ENCODE data around the gene PIK3IP1.

The PIK3IP1 gene, protein sequence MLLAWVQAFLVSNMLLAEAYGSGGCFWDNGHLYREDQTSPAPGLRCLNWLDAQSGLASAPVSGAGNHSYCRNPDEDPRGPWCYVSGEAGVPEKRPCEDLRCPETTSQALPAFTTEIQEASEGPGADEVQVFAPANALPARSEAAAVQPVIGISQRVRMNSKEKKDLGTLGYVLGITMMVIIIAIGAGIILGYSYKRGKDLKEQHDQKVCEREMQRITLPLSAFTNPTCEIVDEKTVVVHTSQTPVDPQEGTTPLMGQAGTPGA

DNA sequence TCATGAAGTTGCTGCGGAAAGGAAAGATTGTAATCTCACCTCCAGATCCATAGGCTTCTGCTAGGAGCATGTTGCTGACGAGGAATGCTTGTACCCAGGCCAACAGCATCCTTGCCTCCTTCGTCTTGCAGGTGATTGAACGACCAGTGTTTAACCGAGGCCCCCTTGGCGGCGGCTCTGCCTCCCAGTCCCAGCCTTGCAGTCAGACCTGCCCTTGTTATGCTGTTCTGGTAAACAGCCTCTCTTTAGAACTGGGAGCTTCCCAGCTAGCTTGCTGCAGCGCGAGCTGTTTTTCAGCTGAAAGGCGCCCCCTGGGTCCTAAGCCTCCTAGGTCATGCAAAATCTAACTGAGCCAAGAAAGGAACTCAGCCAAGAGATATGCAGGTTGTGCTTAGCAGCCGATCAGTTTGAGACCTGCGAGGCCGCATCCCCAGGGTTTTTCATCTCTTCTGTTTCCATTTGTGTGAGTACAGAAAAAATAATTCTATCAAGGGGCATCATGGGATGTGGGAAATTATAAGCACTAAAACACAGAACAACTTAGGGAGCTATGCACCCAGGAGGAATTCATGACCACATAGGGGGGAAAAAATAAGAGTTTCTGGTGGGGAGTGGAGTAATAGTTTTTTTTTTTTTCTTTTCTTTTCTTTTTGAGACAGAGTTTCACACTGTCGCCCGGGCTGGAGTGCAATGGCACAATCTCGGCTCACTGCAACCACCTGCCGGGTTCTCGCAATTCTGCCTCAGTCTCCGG lies at the start of gene PIK3IP1:
PIK3IP1 (minus strand) TSS at position 253 of the 754 bp plus-strand sequence; CDS start at position 109, 144 bp downstream.
- Histone ChIP-seq H2AFZ (ENCODE audit: low read depth, low read length, severe bottlenecking) (peak within 1 kb of the TSS; percentile 23), H3K9me3 (ENCODE audit: insufficient read depth, low read length) (no peaks in the 10 kb centered on the region), H3K79me2 (ENCODE audit: insufficient read depth, low read length) (no peaks in the 10 kb centered on the region), H3K4me3 (ENCODE audit: insufficient read depth, low read length, poor library complexity, severe bottlenecking) (peak within 1 kb of the TSS; percentile 53), H3K9me2 (replicated peaks; ENCODE audit: insufficient read depth, low read length) (no peaks in the 10 kb centered on the region), H3K27ac (ENCODE audit: low read depth, low read length) (peak within 1 kb of the TSS; percentile 97), H3K27me3 (ENCODE audit: low read length) (no peaks in the 10 kb centered on the region), H3K9ac (ENCODE audit: low read length) (peak within 1 kb of the TSS; percentile 75), H4K20me1 (ENCODE audit: low read depth, low read length) (no peaks in the 10 kb centered on the region), H3F3A (ENCODE audit: insufficient read depth) (peaks cover 45% of the 10 kb centered on the region), H3K36me3 (ENCODE audit: low read length) (no peaks in the 10 kb centered on the region), H3K4me2 (ENCODE audit: low read depth, low read length, poor library complexity, severe bottlenecking) (peak within 1 kb of the TSS; percentile 100)
- TF ChIP-seq EZH2phosphoT487 (conservative IDR thresholded peaks at IDR 0.05; ENCODE audit: low read length) (no peak), CTCF (IDR thresholded peaks at IDR 0.05; ENCODE audit: insufficient read depth, low read length, poor library complexity, severe bottlenecking) (peak; percentile 66)

- 0 out of 2 replicates have a peak, but pooled peaks cover 10% of the 10 kb centered on the region for H3F3A ChIP-seq (ENCODE audit: insufficient read depth)
- H3K27ac ChIP-seq (ENCODE audit: low read depth, low read length), result no peak overlapping the region
- no peak overlapping the region for H2AFZ ChIP-seq (ENCODE audit: low read depth, low read length, severe bottlenecking)
- no peaks in the 10 kb centered on the region for H3K9me2 ChIP-seq (replicated peaks; ENCODE audit: insufficient read depth, low read length)
- H3K4me2 ChIP-seq (ENCODE audit: low read depth, low read length, poor library complexity, severe bottlenecking), result no peak overlapping the region
- no peaks in the 10 kb centered on the region for H4K20me1 ChIP-seq (ENCODE audit: low read depth, low read length)
- no peak overlapping the region for H3K4me3 ChIP-seq (ENCODE audit: insufficient read depth, low read length, poor library complexity, severe bottlenecking)
- no peaks in the 10 kb centered on the region for H3K36me3 ChIP-seq (ENCODE audit: low read length)
- H3K27me3 ChIP-seq (ENCODE audit: low read length), result no peaks in the 10 kb centered on the region
- TF ChIP-seq CTCF (IDR thresholded peaks at IDR 0.05; ENCODE audit: insufficient read depth, low read length, poor library complexity, severe bottlenecking), result no peak
- TF ChIP-seq EZH2phosphoT487 (conservative IDR thresholded peaks at IDR 0.05; ENCODE audit: low read length), result no peak
- H3K9ac ChIP-seq (ENCODE audit: low read length), result no peak overlapping the region
- no peaks in the 10 kb centered on the region for H3K9me3 ChIP-seq (ENCODE audit: insufficient read depth, low read length)
- H3K79me2 ChIP-seq (ENCODE audit: insufficient read depth, low read length), result peaks cover 54% of the 10 kb centered on the region
Observed at GRCh38 chr22:31341386-31342088, 49.2 kb upstream of the PIK3IP1 start.

DNA sequence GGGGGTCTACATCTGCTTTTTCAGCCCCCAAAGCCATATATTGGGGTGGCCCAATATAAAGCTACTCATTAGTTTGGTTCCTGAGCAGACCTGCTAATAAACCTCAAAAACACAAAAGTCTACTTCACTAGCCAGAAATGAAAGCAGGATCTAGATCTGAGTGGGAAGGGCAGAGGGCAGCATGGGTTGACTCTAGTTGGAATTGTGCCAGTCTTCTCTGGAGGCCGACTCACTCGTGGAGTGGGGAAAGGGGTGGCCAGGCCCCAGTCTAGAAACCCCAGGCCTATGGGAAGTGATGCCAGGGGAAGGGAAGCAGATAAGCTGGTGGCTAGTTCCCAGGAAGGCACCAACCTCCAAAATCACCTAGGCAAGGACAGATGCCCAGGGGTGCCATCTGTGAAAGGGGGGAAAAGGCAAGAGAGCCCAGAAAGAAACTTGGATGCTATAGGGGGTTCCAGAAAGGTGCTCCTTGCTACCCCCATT lies 48.5 kb upstream of the PIK3IP1 start:
- H3K36me3 ChIP-seq (ENCODE audit: low read length), result no peaks in the 10 kb centered on the region
- H3K9ac ChIP-seq (ENCODE audit: low read length), result no peak overlapping the region
- no peaks in the 10 kb centered on the region for H3K27me3 ChIP-seq (ENCODE audit: low read length)
- H4K20me1 ChIP-seq (ENCODE audit: low read depth, low read length), result no peaks in the 10 kb centered on the region
- H2AFZ ChIP-seq (ENCODE audit: low read depth, low read length, severe bottlenecking), result no peak overlapping the region
- no peak overlapping the region for H3K4me3 ChIP-seq (ENCODE audit: insufficient read depth, low read length, poor library complexity, severe bottlenecking)
- H3K27ac ChIP-seq (ENCODE audit: low read depth, low read length), result no peak overlapping the region
- no peak overlapping the region for H3K4me2 ChIP-seq (ENCODE audit: low read depth, low read length, poor library complexity, severe bottlenecking)
- H3K79me2 ChIP-seq (ENCODE audit: insufficient read depth, low read length), result peaks cover 56% of the 10 kb centered on the region
- no peaks in the 10 kb centered on the region for H3K9me2 ChIP-seq (replicated peaks; ENCODE audit: insufficient read depth, low read length)
- 0 out of 2 replicates have a peak, but pooled peaks cover 10% of the 10 kb centered on the region for H3F3A ChIP-seq (ENCODE audit: insufficient read depth)
- H3K9me3 ChIP-seq (ENCODE audit: insufficient read depth, low read length), result no peaks in the 10 kb centered on the region
- no peak for TF ChIP-seq CTCF (IDR thresholded peaks at IDR 0.05; ENCODE audit: insufficient read depth, low read length, poor library complexity, severe bottlenecking)
- TF ChIP-seq EZH2phosphoT487 (conservative IDR thresholded peaks at IDR 0.05; ENCODE audit: low read length), result no peak

Measured in SU-DHL-6 (cell line).